ENCODE results near the gene NEK10.
A peak's percentile ranks its signal among the peaks of the same experiment; 100 is the strongest.
"Not testable (repeated sequence)": the region's sequence is repeated elsewhere in the genome, so short reads cannot be mapped to it uniquely, and the experiment has no call there.

The NEK10 gene

DNA sequence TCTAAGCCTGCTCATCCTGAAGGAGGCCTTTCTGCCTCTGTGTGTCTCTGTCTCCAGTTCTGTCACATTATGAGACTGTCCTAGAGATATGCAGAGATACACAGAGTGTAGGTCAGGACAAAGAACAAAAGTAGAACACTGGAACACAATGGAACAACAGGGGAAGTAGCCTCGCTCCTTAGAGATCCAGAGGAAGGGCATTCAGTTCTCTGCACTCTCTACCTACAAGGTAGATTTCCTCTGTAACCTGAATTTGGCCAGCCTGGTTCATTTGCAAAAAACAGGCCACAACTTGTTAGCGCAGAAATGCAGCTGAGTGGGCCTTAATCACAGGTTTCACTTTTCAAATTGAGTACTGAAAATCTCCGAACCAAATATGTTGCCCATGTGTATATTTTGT, 19.4 kb downstream of the NEK10 start:
- DNase-seq = no peak

DNA sequence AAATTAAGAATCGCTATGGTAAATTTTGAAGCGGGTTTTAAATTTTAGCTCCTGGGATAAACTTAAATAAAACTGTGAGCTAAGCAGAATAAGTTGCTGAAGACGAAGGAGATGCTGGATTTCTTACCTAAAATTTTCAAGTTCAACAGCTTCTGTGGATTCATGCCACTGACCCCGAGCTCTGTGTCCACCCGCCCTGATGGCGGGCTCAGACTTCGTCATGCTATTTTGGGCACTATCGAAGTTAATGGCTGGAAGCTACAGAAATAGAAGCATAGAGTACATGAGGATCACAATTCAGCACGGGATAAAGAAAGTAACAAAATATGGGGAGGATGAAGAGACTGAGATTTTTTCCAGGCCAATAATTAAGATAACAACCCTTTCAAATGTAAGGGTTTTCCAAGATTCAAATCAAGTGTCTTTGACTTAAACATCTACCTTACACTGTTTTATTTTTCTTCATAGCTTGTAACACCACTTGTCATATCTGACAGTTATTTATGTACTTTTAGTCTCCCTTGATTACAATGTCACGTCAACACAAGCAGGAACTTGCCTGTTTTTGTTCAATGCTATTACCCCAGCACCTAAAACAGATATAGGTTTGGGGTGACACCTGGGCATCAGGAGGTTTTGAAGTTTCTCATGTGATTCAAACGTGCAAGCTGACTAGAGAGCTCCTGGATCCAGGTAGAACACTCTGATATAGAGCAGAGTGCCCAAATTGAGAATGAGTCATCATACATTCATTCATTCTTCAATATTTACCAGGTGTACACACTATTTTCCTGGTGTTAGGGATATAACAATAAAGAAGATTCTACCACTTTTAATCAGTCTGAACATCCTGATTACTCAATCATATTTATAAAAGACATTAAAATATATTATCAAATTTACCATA, 23.0 kb downstream of the NEK10 start:
- no peak for DNase-seq

DNA sequence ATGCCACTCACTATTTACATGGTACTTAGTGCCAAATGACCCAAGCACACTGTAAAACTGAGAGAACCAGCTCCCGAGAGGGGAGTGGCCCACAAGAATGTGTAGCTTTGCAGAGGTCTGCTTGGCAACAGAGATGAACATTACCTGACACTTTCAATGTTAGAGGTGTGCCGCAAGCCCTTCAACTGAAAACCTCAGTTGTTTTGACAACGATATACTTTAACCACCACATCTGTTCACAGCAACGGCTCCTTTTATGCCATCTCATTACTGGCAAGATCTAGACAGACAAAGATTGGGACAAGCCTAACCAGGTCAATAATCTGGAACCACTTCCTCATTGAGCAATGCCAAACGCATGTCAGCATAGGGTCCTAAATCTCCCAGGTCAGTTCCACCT, 23.7 kb downstream of the NEK10 start:
- DNase-seq = no peak

DNA sequence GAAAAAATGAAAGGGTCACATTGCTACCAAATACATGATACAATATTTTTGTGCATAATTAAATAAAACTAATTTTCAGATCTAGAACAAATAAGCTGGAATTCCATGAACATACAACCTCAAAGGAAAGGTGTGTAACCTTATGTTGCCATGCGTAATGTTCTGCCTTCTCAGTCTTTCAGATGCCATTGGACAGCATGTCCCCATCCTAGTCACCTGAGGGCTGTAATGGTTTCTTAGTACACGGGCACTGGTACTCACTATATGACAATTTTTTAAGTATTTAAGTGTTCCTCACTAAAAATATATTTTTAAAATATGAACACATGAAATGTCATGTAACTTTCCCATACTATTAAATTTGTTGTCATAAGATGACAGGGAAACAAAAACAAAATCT, 24.1 kb downstream of the NEK10 start:
- DNase-seq = no peak

DNA sequence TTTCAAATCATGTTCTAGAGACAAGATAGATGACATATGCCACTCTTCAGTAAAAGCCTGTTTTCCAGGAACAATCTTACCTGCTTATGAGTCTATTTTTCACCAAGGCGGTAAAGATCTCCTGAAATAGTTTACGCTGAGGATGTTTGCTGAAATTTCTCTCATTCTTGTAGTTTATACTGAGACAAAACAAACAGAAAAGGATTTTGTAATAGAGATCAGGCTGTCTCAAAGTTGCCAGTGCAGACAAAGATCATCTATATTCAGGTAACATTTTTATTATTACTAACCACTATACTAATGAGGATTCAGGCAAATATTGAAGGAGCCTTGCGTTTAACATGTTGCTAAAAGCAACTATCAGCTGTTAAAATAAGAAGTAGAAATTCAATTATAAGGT, 25.0 kb downstream of the NEK10 start:
- DNase-seq = no peak

DNA sequence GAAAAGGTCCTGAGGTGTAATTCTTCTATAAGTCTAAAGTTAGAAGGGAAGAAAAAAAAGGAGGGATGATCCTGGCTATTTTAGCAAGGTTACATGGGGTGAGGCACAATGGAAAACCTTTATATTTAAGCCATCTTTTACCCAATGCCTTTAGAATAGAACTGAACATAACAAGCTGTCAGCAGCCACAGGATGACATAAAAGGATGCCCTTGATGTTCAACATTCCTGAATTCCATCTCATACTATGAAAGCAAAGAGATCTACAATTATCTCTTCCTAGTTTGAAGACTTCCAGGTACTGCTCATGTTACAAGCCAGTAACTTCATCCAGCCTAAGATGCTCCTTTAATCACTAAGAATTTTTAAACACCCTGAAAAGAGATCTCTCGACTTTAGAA, 26.9 kb downstream of the NEK10 start:
- DNase-seq = no peak

DNA sequence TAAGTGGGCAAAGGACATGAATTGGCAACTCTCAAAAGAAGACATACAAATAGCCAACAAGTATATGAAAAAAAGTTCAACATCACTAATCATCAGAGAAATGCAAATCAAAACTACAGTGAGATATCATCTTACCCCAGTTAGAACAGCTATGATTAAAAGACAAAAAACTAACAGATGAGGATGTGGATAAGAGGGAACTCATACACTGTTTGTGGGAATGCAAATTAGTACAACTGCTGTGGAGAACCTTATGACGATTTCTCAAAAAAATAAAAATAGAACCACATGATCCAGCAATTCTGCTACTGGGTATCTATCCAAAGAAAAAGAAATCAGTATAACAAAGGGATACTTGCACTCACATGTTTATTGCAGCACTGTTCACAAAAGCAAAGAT, 28.6 kb downstream of the NEK10 start:
- DNase-seq = no peak

DNA sequence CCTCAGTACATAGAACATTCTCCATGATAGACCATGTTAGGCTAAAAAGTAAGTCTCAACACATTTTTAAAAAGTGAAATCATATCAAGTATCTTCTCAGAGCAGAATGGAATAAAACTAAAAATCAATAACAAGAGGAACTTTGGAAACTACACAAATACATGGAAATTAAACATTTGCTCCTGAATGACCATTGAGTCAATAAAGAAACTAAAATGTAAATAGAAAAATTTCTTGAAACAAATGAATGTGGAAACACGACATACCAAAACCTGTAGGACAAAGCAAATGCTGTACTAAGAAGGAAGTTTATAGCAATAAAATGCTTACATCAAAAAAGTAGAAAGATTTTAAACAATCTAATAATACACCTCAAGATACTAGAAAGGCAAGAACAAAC, 33.6 kb downstream of the NEK10 start:
- DNase-seq = no peak

DNA sequence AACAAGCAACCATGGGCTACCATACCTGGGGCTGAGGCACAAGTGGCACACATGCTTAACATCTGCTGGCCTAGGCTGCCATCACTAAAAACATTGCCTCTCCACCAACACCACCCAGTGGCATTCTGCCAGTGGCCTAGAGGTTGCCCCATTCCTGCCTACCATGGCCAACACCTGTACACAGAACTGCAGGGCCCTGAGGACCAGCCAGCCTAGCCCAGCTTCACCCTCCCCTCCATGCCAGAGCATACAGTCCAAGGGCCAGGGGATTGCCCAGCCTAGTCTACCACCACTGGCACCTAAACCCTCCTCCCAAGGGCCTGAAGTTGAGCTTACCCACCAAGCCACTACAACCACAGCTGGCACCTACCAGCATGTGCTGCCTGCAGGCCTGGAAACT, 35.3 kb downstream of the NEK10 start:
- no peak for DNase-seq

DNA sequence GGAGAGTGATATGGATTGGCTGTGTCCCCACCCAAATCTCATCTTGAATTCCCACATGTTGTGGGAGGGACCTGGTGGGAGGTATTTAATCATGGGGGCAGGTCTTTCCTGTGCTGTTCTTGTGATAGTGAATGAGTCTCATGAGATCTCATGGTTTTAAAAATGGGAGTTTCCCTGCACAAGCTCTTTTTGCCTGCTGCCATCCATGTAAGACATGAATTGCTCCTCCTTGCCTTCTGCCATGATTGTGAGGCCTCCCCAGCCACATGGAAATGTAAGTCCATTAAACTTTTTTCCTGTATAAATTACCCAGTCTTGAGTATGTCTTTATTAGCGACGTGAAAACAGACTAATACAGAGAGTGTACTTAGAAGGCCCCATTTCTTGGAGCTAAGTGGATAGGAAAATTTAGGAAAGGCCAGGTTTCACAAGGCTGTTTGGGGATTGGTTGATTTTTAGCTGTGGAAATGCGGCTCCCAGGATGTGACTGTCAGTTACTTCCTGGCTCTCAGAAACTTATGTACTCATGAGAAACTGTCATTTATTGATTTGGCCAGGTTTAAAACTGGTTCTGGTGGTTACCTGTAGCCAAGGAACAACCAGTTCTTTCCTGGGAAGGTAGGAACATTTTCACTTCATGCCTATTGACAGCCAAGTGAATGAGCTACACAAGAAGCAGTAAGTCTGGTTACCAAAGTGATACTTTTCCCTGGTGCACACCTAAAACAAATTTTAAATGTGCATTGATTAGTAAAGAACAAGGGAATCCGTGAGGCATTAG, 40.0 kb downstream of the NEK10 start:
- not testable (repeated sequence) for DNase-seq

DNA sequence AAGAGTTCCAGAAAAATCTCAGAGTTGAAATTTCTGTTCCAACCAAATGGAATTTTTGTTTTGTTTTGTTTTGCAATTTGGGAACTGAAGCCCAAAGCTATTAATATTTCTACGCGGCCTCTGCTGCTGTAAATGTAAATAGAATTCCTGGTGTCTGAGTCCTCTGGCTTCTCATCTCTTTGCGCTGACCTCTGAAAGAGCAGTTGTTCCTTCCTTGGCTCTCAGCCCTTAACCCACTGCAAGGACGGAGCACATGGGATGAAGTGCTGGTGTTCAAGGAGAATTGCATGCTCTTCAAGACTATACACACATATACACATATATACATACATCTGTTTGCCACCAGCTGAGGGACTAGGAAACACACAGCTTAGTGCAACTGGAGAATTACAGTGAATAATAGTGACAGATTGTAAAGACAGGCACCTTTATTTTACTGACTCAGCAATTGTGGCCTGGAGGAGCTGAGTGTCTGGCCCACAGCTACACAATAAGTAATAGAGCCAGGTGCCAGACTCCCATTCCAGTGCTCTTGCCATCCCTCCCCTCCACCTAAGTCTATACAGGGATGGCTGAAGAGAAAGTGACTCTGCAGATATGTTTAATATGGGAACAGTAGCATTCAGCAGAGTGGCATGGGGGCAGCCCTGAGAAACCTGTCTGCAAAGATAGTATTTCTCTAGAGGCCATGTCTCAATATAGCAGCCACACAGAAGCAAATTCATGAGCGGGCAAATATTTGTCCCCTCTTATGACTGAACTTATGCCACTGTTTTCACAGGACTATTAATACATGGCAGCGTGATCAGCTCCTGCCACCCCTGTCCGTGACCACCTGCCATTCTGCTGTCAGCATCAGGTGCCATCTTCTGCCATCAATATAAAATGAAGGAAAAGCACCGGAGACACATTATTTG, 42.3 kb downstream of the NEK10 start:
- DNase-seq = no peak

DNA sequence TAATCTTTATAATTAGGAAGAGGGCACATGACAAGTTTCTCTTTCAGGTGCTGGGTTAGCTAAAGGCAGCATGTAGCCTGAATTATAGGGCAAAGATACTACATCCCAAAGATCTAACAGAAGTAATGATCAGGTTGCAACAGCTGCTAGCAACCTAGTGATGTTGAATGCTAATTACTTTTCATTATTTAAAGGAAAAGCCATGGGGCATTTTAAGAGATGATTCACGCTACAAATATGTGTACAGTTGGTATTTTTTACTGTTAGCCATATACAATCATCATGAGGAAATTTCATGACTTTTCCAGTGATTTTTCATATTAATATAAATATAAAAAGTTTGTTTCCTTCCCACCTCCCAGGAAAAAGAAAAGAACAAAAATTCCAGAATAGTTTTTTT, 43.0 kb downstream of the NEK10 start:
- no peak for DNase-seq

DNA sequence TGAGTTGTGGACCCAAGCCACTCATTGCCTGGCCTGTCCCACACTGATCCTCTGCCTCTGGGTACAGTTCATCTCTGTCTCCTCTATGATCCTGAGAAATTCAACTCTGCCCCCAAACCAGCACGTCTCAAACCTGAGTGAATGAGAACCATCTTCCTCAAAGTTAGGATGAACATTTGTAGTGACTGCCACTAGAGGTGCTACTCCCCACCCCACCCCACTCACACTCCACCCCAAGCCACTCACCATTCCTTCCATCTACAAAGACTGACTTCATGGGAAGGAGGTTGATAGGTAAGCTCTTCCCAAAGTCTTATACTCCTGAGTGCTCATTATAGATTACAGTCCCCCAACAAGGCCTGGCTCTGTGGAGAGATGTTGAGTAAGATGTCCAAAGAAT, 43.8 kb downstream of the NEK10 start:
- no peak for DNase-seq

DNA sequence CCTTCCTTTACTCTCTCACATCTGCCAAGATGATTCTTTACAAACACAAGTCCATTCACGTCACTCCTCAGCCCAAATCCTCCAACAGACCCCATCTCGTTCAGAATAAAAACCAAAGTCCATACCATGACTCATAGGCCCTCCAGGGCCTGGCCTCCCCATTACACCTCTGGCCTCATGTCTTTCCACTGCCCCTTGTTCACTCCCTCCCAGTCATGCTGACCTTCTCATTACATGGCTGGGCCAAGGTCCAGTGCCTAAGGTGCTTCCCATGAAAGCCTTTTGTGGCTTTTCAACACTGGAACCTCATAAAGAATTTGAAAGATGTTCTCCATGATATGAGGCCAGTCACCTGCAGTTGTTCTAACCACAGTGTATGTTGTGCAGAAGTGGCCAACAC, 44.5 kb downstream of the NEK10 start:
- no peak for DNase-seq

DNA sequence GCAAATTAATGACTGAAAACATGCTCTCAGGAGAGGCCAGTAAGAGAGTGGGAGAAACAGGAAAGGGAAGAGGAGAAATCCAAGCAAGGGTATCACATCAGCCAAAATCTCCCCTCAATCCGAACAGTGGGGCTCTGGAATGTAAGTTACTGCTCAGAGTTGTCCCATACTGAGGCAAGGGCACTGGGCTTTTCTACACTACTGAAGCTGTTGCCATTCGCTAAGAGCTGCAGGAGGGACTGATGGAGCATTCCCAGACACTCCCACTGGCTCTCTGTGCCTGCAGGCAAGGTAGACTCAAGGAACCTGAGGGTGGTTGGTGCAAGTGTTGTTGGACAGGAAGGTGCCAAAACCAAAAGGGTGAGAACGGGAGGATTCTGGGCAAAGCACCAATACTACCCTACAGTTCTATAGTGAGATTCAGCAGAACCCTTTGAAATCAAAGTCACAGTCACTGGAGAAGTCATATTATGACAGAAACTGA, 46.1 kb downstream of the NEK10 start:
- no peak for DNase-seq

DNA sequence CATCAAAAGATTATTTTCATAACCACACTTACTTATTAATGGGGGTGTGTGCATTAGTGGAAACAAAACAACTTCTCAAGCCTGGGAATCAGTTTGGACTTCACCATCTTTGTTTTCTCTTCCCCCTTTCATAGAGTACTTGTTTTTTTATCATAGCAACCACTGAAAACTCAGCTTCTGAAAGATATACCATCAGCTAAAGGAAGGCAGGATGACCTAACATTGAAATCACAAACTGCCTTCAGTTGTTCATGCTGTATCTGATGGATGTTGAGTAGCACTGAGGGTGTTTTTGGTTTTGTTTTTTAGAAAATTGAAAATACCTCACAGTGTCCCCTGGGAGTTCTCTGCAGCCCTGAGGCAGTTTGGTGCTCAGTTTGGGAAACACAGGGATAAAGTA, 46.5 kb downstream of the NEK10 start:
- DNase-seq = no peak

DNA sequence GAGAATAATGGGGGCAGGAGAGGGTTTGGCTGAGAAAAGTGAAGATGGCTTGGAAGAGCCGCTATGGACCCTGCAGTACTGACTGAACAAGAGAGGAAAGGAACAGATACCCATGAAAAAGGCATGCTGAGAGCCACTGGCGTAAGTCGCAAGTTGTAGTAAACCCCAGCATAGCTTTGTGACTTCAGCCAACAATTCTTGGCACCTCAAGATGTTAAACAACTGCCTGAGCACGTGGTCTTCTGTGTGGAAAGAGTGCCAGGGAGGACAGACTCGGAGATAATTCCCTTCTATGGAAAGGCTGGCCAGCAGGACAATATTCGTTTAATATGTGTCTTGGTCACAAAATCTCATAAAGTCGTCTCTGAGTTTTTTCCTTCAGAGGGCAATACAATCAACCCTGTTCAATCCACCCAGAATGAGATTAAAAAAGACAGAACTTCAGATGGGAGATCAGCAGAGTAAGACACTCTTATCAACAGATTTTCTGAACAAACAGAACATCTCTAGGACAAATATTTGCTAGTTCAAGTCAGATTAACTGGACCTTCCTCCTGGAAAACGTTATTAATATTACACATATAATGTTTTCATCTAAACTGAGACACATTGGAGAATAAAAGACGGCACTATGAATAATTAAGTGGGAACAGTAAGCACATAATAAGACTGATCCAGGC, 49.2 kb downstream of the NEK10 start:
- no peak for DNase-seq

DNA sequence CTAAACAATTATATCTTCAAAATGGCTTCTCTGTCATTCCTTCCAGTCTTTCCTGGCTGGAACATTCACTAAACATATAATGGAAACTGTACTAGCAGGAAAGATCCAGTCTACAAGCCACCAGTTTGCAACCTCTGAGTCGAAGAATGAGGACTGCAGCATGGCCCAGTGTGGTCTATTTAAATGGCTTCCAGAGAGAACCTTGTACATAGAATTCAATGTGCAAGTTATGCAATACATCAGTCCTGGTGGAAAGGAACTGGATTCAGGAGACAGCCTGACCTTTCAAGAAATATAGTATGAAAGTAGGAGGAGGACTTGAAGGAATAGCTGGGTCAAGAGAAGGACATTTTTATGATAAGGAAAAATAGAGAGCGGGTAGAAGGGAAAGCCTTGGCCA, 49.9 kb downstream of the NEK10 start:
- no peak for DNase-seq

DNA sequence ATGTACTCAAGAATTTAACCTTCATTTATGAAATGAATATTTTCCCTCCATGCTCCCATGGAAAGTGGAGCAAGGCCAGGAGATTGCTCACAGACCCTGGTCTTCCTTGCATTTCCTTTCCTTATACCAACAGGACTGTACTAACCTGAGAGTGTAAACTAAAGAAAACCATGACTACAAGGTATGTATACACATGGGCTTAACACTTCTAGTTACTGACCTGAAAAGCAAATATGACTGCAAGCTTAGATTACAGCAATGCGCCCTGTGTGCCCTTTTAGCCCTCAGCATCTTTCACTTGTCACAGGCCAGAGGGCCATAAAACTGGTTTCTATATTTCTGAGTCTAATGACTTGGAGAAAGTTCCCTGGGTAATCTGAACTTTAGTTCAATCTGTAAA, 52.1 kb downstream of the NEK10 start:
- no peak for DNase-seq

DNA sequence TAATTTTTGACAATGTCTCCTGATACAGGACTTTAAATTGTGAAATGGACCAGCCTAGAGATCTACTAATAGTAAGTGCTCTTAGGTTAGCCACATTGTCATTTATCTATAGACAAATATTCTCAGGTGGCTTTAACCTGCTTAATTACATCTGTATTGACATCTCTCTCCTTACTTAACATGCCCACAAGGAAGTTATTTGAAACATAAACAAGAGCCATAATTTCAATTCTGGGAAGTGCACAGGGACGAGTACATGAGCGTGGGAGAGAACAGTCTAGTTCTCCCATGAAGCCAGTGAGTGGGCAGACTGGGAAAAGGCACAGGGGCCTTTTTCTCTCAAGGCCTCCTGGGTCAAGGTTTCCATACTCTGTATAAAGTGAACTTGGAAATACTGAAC, 54.2 kb downstream of the NEK10 start:
- no peak for DNase-seq

DNA sequence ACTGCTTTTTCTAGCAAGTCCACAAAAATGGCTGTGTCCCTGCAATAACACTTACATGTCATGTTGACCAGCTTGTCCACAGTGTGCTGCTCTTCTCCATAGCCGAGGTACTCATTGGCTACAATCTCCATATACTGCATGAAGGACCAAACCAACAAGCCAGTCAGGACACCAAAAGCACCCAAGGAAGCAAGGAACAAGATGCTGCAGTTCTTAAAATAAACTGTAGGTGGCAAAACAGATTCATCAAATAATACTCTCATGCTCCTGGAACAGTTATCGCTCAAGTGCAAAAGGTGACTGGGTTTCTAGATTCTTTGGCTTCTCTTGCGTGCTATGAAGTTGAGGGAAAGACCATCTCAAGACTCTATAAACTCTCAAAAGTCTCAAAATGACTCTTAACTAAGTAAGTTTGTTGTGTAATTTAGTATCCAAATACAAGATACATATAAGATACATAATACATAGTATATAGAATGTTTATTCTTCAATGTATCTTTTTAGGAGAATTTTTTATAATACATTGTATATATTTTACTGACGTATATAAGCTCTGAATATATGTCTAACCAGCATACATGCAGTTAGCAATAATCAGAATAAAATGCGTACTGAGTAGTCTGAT, 57.0 kb downstream of the NEK10 start:
- peak; percentile 74 for DNase-seq

DNA sequence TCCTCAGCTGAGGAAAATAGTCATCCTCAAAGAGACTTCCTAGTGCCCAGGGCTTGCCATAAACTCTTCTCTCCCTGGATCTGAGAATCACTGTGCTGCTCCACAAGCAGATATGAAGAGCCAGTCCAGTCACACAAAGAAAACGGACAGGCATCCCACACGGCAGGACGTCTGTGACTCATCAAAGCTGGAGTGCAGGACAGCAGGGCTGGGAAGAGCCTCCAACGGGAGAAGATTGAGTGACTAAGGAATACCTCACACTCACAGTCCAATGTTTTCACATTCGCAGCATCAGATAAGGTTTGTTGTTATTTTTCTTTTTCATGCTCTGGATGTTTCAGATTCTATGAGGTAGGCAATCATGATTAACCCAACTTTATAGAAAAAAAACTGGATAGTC, 57.8 kb downstream of the NEK10 start:
- no peak for DNase-seq

Measured in NCI-H510A treated with DMSO at 0.1 percent for 48 hours (cell line).